ENCODE measurements around the gene LHFPL6. TPM values are rescaled to one million over a fixed set of nuclear protein-coding genes. Genes with fewer than 3 reads are reported as not detected.

LHFPL6 gene
- total RNA-seq, 2 donors from 2014 or later = 7.5 to 40.0 TPM

DNA sequence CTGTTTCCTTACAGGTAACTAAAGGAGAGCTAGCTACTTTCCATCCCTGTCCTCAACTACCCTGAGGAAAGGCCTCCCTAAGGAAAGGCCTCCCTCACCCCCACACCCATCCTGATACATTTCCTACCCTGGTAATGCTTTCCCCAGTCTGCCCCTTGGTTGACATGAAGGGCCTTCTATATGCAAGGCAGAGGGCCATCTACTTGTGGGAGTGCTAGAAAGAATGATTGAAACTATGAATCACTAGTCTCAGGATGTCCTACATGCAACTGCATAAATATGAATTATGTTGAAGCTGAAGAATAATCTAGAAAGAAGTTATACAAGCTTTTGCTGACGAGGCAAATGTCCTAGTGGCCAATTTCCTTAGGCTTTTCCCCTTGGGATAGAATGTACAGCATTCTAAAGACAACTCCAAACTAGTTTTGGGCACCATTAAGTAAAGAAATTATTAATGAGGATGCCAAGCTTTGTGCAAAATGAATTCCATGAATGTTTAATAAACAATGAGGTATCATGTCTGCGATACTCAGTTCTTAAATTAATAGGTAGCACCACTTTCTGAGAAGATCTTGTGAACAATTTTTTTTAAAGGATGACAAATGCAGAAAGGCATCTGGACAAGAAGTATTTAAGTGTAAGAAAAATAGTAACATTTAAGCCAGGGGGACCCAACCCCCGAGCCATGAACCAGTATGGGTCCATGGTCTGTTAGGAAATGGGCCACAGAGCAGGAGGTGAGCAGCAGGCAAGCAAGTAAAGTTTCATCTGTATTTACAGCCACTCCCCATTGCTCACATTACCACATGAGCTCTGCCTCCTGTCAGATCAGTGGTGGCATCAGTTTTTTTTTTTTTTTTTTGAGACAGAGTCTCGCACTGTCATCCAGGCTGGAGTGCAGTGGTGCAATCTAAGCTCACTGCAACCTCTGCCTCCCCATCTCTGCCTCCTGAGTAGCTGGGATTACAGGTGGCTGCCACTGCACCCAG lies 223.0 kb downstream of the LHFPL6 start:
- Histone ChIP-seq H3K9me3 (no peaks in the 10 kb centered on the region), H3K4me1 (replicated peaks) (no peaks in the 10 kb centered on the region), H3K27ac (no peak overlapping the region), H3K36me3 (no peaks in the 10 kb centered on the region), H3K27me3 (replicated peaks; ENCODE audit: insufficient read depth) (no peaks in the 10 kb centered on the region), H3K4me3 (no peak overlapping the region)
- TF ChIP-seq POLR2AphosphoS5 (IDR thresholded peaks at IDR 0.05) = no peak
- TF ChIP-seq POLR2A (IDR thresholded peaks at IDR 0.05) = no peak
- TF ChIP-seq, protein P1, sequence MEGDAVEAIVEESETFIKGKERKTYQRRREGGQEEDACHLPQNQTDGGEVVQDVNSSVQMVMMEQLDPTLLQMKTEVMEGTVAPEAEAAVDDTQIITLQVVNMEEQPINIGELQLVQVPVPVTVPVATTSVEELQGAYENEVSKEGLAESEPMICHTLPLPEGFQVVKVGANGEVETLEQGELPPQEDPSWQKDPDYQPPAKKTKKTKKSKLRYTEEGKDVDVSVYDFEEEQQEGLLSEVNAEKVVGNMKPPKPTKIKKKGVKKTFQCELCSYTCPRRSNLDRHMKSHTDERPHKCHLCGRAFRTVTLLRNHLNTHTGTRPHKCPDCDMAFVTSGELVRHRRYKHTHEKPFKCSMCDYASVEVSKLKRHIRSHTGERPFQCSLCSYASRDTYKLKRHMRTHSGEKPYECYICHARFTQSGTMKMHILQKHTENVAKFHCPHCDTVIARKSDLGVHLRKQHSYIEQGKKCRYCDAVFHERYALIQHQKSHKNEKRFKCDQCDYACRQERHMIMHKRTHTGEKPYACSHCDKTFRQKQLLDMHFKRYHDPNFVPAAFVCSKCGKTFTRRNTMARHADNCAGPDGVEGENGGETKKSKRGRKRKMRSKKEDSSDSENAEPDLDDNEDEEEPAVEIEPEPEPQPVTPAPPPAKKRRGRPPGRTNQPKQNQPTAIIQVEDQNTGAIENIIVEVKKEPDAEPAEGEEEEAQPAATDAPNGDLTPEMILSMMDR (IDR thresholded peaks at IDR 0.05) = no peak
- 97% methylated on average over 4 of the region's 4 CpGs for WGBS
- intact Hi-C loops (cut with DNase I) = no loop called here
- no peak for DNase-seq (ENCODE audit: low spot score)

DNA sequence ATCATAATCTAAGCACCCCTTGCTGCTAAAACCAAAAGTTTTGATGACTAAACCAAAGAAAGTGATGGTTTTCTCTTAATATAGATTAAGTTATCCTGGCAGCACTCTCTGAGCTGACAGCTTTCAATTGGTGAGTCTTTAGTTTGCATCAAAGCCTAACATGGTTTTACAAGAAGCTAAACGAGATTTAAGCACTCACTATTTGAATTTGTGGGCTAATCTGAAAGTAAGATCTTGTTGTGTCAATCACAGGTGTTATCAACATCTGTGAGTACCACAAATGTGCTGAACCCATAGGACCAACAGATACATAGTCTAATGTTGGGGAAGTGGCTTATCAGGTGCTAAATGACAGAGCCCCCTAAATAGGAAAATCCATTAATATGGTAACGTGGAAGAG lies 223.9 kb downstream of the LHFPL6 start:
- Histone ChIP-seq H3K27ac (no peak overlapping the region), H3K9me3 (no peaks in the 10 kb centered on the region), H3K4me1 (replicated peaks) (no peaks in the 10 kb centered on the region), H3K36me3 (no peaks in the 10 kb centered on the region), H3K4me3 (no peak overlapping the region), H3K27me3 (replicated peaks; ENCODE audit: insufficient read depth) (no peaks in the 10 kb centered on the region)
- DNase-seq (ENCODE audit: low spot score) = no peak
- WGBS = 65% methylated on average over 2 of the region's 2 CpGs
- TF ChIP-seq, protein P1 (IDR thresholded peaks at IDR 0.05) = no peak
- no peak for TF ChIP-seq POLR2A (IDR thresholded peaks at IDR 0.05)
- TF ChIP-seq POLR2AphosphoS5 (IDR thresholded peaks at IDR 0.05) = no peak
- intact Hi-C loops (cut with DNase I) = no loop called here

DNA sequence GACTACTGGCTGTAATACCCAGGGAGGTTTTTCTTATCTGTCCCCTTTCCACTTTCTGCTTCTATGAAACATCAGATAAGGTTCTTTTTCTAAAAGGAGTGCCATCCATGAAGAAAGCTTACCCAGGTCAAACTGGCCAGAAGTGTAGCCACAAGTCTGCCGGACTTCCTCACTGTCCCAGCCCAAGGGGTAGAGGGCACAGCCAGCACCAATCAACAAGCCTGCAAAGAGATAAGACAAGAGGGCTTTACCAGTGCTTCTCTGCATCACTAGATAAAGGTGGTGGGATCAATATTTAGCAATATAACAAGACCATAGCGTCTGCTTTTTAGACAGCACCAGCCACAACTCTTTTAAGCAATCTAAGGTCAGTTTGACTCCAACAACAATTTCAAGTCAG lies 224.7 kb downstream of the LHFPL6 start:
- Histone ChIP-seq H3K4me3 (no peak overlapping the region), H3K27me3 (replicated peaks; ENCODE audit: insufficient read depth) (no peaks in the 10 kb centered on the region), H3K27ac (no peak overlapping the region), H3K36me3 (no peaks in the 10 kb centered on the region), H3K4me1 (replicated peaks) (no peaks in the 10 kb centered on the region), H3K9me3 (no peaks in the 10 kb centered on the region)
- TF ChIP-seq POLR2A (IDR thresholded peaks at IDR 0.05) = no peak
- TF ChIP-seq, protein P1 (IDR thresholded peaks at IDR 0.05) = no peak
- no peak for TF ChIP-seq POLR2AphosphoS5 (IDR thresholded peaks at IDR 0.05)
- intact Hi-C loops (cut with DNase I) = no loop called here
- WGBS = 74% methylated on average over 2 of the region's 2 CpGs
- no peak for DNase-seq (ENCODE audit: low spot score)

DNA sequence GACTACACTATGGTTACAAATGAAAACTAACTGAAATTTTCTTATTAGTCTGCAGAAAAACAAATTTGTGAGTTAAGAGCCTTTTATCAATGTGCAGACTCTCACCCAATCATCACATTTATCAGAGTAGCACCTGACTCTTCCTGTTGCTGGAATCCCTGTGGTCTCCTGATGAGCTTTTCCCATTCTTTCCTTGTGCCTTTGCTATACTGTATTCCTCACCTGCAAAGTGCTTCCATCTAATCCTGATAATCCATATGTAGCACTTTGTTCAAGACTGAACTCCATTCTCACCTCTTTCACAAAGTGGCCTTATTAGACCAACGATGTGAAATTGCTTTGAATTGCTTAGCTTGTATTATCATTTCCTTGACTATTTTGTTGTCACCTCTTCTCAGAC lies 225.3 kb downstream of the LHFPL6 start:
- intact Hi-C loops (cut with DNase I) = no loop called here
- 97% methylated on average over 1 of the region's 1 CpG for WGBS
- H3K9me3 ChIP-seq = no peaks in the 10 kb centered on the region
- no peaks in the 10 kb centered on the region for H3K27me3 ChIP-seq (replicated peaks; ENCODE audit: insufficient read depth)
- no peaks in the 10 kb centered on the region for H3K4me1 ChIP-seq (replicated peaks)
- TF ChIP-seq, protein P1 (IDR thresholded peaks at IDR 0.05) = no peak
- TF ChIP-seq POLR2A (IDR thresholded peaks at IDR 0.05) = no peak
- H3K36me3 ChIP-seq = no peaks in the 10 kb centered on the region
- no peak overlapping the region for H3K4me3 ChIP-seq
- no peak for DNase-seq (ENCODE audit: low spot score)
- H3K27ac ChIP-seq = no peak overlapping the region

DNA sequence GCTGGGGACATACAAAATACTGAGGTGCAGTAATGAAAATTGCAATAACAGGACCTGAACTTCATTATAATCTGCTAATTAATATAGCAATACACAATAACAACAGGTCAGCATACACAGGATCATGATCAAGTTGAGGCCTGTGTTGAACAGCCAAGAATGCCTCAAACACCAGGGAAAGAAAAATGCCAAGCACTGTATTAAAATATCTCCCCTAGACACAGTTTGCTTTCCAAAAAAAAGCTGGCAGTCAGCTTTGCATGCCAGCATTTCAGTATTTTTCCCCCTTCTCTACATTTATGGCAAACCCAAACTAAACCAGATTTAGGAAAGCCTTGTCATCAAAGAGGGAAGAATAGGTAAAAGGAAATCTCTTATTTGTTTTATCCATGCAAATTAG lies 226.9 kb downstream of the LHFPL6 start:
- Histone ChIP-seq H3K27me3 (replicated peaks; ENCODE audit: insufficient read depth) (no peaks in the 10 kb centered on the region), H3K27ac (no peak overlapping the region), H3K36me3 (no peaks in the 10 kb centered on the region), H3K4me1 (replicated peaks) (no peaks in the 10 kb centered on the region), H3K9me3 (no peaks in the 10 kb centered on the region), H3K4me3 (no peak overlapping the region)
- intact Hi-C loops (cut with DNase I) = no loop called here
- DNase-seq (ENCODE audit: low spot score) = no peak
- no peak for TF ChIP-seq POLR2A (IDR thresholded peaks at IDR 0.05)

Measured in prostate gland (tissue), 2 donors.